Natural killer cell (primary cell): ENCODE results near the gene ANAPC7. TPM values are rescaled to one million over a fixed set of nuclear protein-coding genes. Genes with fewer than 3 reads are reported as not detected.
"Not testable (repeated sequence)": the region's sequence is repeated elsewhere in the genome, so short reads cannot be mapped to it uniquely, and the experiment has no call there.

Source experiments
- ATAC-seq, 3 donors: fragments of 150-1000 bp in 2 of 3; fragments of 200-7000 bp in 1 of 3; cut with Tn5 transposase; 1 replicate in 1 of 3; 2 replicates in 2 of 3; pipeline ENCODE4 v1.10.0; 2021; ENCODE audit warnings: mild to moderate bottlenecking in 2 of 3, moderate library complexity in 2 of 3
- DNase-seq, 2 donors: peaks; one replicate each; pipeline versions ENCODE4 v3.0.0 to v3.0.0-alpha.2; 2013 to 2021; ENCODE audit warnings: mixed read lengths in 1 of 2
- H3K27ac ChIP-seq: one replicate; pipeline ENCODE4 v1.5.1; 2013; ENCODE audit warnings: mild to moderate bottlenecking, low read length
- H3K27me3 ChIP-seq: one replicate; pipeline ENCODE4 v1.6.1; 2013; ENCODE audit warnings: low read length; ENCODE audit not compliant: control insufficient read depth, insufficient read depth
- H3K36me3 ChIP-seq: one replicate; pipeline ENCODE4 v1.6.1; 2013; ENCODE audit warnings: low read length; ENCODE audit not compliant: control insufficient read depth, insufficient read depth
- H3K4me1 ChIP-seq: one replicate; pipeline ENCODE4 v1.6.1; 2013; ENCODE audit warnings: low read length; ENCODE audit not compliant: control insufficient read depth, insufficient read depth
- H3K4me3 ChIP-seq: one replicate; pipeline ENCODE4 v1.5.1; 2013; ENCODE audit warnings: low read length
- H3K9me3 ChIP-seq: one replicate; pipeline ENCODE4 v1.6.1; 2013; ENCODE audit warnings: low read length; ENCODE audit not compliant: control insufficient read depth, insufficient read depth
- H3K27ac Mint-ChIP-seq, 2 donors: one replicate each; pipeline ENCODE4 v1.8.0; 2022; ENCODE audit warnings: mild to moderate bottlenecking in 2 of 2, mixed read lengths in 2 of 2, moderate library complexity in 1 of 2
- H3K27me3 Mint-ChIP-seq, 2 donors: one replicate each; pipeline ENCODE4 v1.8.0; 2022; ENCODE audit warnings: low read depth in 2 of 2, mixed read lengths in 2 of 2
- H3K36me3 Mint-ChIP-seq: one replicate; pipeline ENCODE4 v1.8.0; 2022; ENCODE audit warnings: mixed read lengths
- H3K4me1 Mint-ChIP-seq, 2 donors: one replicate each; pipeline ENCODE4 v1.8.0; 2022; ENCODE audit warnings: mixed read lengths in 2 of 2
- H3K4me3 Mint-ChIP-seq: one replicate; pipeline ENCODE4 v1.8.0; 2022; ENCODE audit warnings: mild to moderate bottlenecking, moderate library complexity, mixed read lengths
- H3K9me3 Mint-ChIP-seq, 2 donors: one replicate each; pipeline ENCODE4 v1.8.0; 2022; ENCODE audit warnings: mixed read lengths in 2 of 2
- WGBS: methylation state at CpG from one replicate; pipeline ENCODE4 v1.1.7; 2013; ENCODE audit warnings: missing lambda C conversion rate; ENCODE audit not compliant: insufficient coverage; 5-methylcytosine and 5-hydroxymethylcytosine counted together
- intact Hi-C: fragments of 100-400 bp; cut with micrococcal nuclease; formaldehyde crosslinking; loops from one replicate; pipeline ENCODE4 v1.14.2; 2022
- total RNA-seq, 4 donors: library from RNA; stranded (reverse); fragments of 120-200 nt in 1 of 4; gene quantifications; one replicate each; pipeline versions ENCODE4 v1.2.3 to v1.2.4, GENCODE V29; 2013 to 2022
- TF ChIP-seq, protein P1 (sequence below): fragments of 200-600 bp; IDR thresholded peaks from one replicate; pipeline ENCODE4 v1.8.0; 2022; ENCODE audit warnings: antibody characterized with exemption

The ANAPC7 gene
- total RNA-seq, 3 donors from 2014 or later (not counting 1 experiment from before 2014, with no cell fraction given) = 46.5 to 77.0 (median 50.4) TPM

DNA sequence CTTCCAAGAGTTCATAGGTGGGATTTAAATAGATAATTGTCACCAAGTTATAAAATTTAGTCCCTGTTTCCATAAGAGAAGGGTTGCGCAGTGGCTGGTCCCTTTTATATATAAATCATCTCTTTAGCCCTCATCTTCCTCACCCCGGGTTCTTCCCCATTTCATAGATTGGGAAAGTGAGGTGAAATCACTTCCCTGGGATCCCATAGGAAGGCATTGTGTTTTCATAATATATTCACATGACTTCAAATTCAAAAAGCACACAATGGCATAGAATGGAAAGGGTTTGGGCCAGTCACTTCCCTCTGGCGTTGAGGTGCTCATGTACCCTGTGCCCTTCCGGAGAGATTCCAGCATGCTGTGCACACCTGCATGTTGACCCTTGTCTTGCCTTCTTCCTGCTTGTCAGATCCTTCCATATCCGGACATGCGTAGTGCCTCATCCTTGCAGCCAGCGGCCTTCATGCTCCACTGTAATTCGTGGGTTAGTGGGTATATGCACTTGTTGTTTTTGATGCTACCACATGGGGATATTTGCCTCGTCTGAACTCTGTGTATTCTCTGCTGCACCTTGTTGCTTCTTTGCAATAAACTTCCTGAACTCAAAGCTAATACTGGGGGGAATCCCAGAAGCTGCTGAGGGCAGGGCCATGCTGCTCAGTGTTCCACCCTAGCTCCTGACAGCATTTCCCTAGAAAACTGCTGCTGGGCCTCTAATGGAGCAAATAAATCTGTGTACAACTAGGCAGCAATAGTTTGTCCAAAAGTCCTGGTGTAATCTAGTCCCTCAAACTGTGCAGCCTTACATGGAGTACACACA, 59.6 kb downstream of the ANAPC7 start:
- intact Hi-C loops = no loop called here
- peaks cover 3% of the 10 kb centered on the region for H3K4me1 ChIP-seq
- DNase-seq (no peak), ATAC-seq (no peak)
- H3K27me3 Mint-ChIP-seq = no peaks in the 10 kb centered on the region
- H3K36me3 ChIP-seq = peaks cover 87% of the 10 kb centered on the region
- no peak overlapping the region for H3K4me3 Mint-ChIP-seq
- TF ChIP-seq, protein P1, sequence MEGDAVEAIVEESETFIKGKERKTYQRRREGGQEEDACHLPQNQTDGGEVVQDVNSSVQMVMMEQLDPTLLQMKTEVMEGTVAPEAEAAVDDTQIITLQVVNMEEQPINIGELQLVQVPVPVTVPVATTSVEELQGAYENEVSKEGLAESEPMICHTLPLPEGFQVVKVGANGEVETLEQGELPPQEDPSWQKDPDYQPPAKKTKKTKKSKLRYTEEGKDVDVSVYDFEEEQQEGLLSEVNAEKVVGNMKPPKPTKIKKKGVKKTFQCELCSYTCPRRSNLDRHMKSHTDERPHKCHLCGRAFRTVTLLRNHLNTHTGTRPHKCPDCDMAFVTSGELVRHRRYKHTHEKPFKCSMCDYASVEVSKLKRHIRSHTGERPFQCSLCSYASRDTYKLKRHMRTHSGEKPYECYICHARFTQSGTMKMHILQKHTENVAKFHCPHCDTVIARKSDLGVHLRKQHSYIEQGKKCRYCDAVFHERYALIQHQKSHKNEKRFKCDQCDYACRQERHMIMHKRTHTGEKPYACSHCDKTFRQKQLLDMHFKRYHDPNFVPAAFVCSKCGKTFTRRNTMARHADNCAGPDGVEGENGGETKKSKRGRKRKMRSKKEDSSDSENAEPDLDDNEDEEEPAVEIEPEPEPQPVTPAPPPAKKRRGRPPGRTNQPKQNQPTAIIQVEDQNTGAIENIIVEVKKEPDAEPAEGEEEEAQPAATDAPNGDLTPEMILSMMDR = no peak
- peaks cover 42% of the 10 kb centered on the region for H3K36me3 Mint-ChIP-seq
- H3K9me3 Mint-ChIP-seq = no peaks in the 10 kb centered on the region
- H3K4me1 Mint-ChIP-seq = no peaks in the 10 kb centered on the region
- no peaks in the 10 kb centered on the region for H3K27me3 ChIP-seq
- no peak overlapping the region for H3K27ac ChIP-seq
- H3K9me3 ChIP-seq = no peaks in the 10 kb centered on the region
- H3K27ac Mint-ChIP-seq = no peak overlapping the region
- no peak overlapping the region for H3K4me3 ChIP-seq
- WGBS = 91% methylated on average over 7 of the region's 9 CpGs

DNA sequence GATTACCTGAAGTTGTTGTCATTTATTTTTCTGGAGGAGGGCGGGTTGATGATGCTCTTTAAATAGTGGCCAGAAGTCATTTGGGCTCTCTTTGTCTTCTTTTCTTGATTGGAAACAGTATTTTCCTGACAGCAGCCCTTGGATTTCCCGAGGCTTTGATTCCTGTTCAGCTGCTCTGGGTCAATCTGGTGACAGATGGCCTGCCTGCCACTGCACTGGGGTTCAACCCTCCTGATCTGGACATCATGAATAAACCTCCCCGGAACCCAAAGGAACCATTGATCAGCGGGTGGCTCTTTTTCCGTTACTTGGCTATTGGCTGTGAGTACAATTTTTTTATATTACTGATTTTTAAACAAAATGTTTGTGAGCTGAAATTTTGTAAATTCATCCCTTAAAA, 60.4 kb downstream of the ANAPC7 start:
- no peak overlapping the region for H3K27ac Mint-ChIP-seq
- Histone ChIP-seq H3K9me3 (no peaks in the 10 kb centered on the region), H3K27ac (no peak overlapping the region), H3K4me1 (no peaks in the 10 kb centered on the region), H3K27me3 (no peaks in the 10 kb centered on the region), H3K4me3 (no peak overlapping the region), H3K36me3 (peaks cover 92% of the 10 kb centered on the region)
- TF ChIP-seq, protein P1 = no peak
- no peak for ATAC-seq
- intact Hi-C loops = no loop called here
- H3K4me1 Mint-ChIP-seq = no peaks in the 10 kb centered on the region
- no peak overlapping the region for H3K4me3 Mint-ChIP-seq
- H3K9me3 Mint-ChIP-seq = no peaks in the 10 kb centered on the region
- no peak for DNase-seq
- WGBS = 98% methylated on average over 5 of the region's 5 CpGs
- peaks cover 48% of the 10 kb centered on the region for H3K36me3 Mint-ChIP-seq
- H3K27me3 Mint-ChIP-seq = no peaks in the 10 kb centered on the region

GRCh38 chr12:110342157-110342556, 61.4 kb downstream of the ANAPC7 start:
- DNase-seq (no peak), ATAC-seq (no peak)
- Histone ChIP-seq H3K4me3 (no peak overlapping the region), H3K27ac (no peak overlapping the region), H3K36me3 (peaks cover 92% of the 10 kb centered on the region), H3K9me3 (no peaks in the 10 kb centered on the region), H3K27me3 (no peaks in the 10 kb centered on the region), H3K4me1 (no peaks in the 10 kb centered on the region)
- Mint-ChIP-seq H3K27ac (no peak overlapping the region), H3K9me3 (no peaks in the 10 kb centered on the region), H3K27me3 (no peaks in the 10 kb centered on the region), H3K36me3 (peaks cover 42% of the 10 kb centered on the region), H3K4me1 (no peaks in the 10 kb centered on the region), H3K4me3 (no peak overlapping the region)
- TF ChIP-seq, protein P1 = no peak
- 98% methylated on average over 15 of the region's 15 CpGs for WGBS
- intact Hi-C loops = no loop called here

- ATAC-seq (no peak), DNase-seq (no peak)
- Histone ChIP-seq H3K4me1 (no peaks in the 10 kb centered on the region), H3K4me3 (no peak overlapping the region), H3K9me3 (no peaks in the 10 kb centered on the region), H3K27ac (no peak overlapping the region), H3K27me3 (no peaks in the 10 kb centered on the region), H3K36me3 (peaks cover 93% of the 10 kb centered on the region)
- intact Hi-C loops = no loop called here
- no peak overlapping the region for H3K4me3 Mint-ChIP-seq
- H3K36me3 Mint-ChIP-seq = peaks cover 40% of the 10 kb centered on the region
- TF ChIP-seq, protein P1 = no peak
- H3K4me1 Mint-ChIP-seq = no peaks in the 10 kb centered on the region
- no peak overlapping the region for H3K27ac Mint-ChIP-seq
- no peaks in the 10 kb centered on the region for H3K27me3 Mint-ChIP-seq
- WGBS = 95% methylated on average over 18 of the region's 18 CpGs
- no peaks in the 10 kb centered on the region for H3K9me3 Mint-ChIP-seq
These were observed 62.8 kb downstream of the ANAPC7 start for GRCh38 chr12:110340706-110341105.

GRCh38 chr12:110340261-110340660, 63.2 kb downstream of the ANAPC7 start:
- H3K4me3 Mint-ChIP-seq, DNase-seq, H3K9me3 ChIP-seq, H3K9me3 Mint-ChIP-seq, H3K4me1 Mint-ChIP-seq, H3K4me1 ChIP-seq, H3K4me3 ChIP-seq, intact Hi-C loops, ATAC-seq, H3K27me3 Mint-ChIP-seq, H3K27ac ChIP-seq, H3K27me3 ChIP-seq, H3K27ac Mint-ChIP-seq: not testable (repeated sequence)
- peaks cover 93% of the 10 kb centered on the region for H3K36me3 ChIP-seq
- peaks cover 40% of the 10 kb centered on the region for H3K36me3 Mint-ChIP-seq
- 96% methylated on average over 7 of the region's 8 CpGs for WGBS
